ENCODE results near the gene PIGL. TPM values are rescaled to one million over a fixed set of nuclear protein-coding genes. Genes with fewer than 3 reads are reported as not detected.
"Not testable (repeated sequence)": the region's sequence is repeated elsewhere in the genome, so short reads cannot be mapped to it uniquely, and the experiment has no call there.

The PIGL gene
- total and polyA plus RNA-seq, 2 of the 4 experiments (the other 2 are of a cell fraction), result 17.9 to 29.5 TPM

- peak overlapping the region; percentile 89; the same call in 1 of the 2 replicates for H3K4me3 ChIP-seq (ENCODE audit: insufficient read depth, low read depth, low read length)
- H3K27me3 ChIP-seq (ENCODE audit: control insufficient read depth, insufficient read depth, low read length); H3K4me1 ChIP-seq (ENCODE audit: control insufficient read depth, insufficient read depth, low read length); BruUV-seq (replicated peaks); H3K9me1 ChIP-seq (ENCODE audit: insufficient read depth, low read length); CTCF ChIA-PET; in situ Hi-C loops (cut with MboI; ENCODE audit: low sequenced_read_pairs); H2BK20ac ChIP-seq (ENCODE audit: low read depth, low read length); dilution Hi-C loops (cut with HindIII; ENCODE audit: low sequenced_read_pairs, unreplicated experiment); H3K36me3 ChIP-seq (ENCODE audit: control insufficient read depth, insufficient read depth, low read length); ATAC-seq (ENCODE audit: low read depth); H3K9me3 ChIP-seq (ENCODE audit: control insufficient read depth, insufficient read depth, low read length); POLR2A ChIA-PET (ENCODE audit: unreplicated experiment); DNase-seq: not testable (repeated sequence)
- peak overlapping the region; percentile 98 to 100 for H4K8ac ChIP-seq (ENCODE audit: low read depth in 2 of 2, low read length in 2 of 2)
- peak overlapping the region; percentile 99 for H2AK9ac ChIP-seq (replicated peaks; ENCODE audit: low read depth, low read length, poor library complexity)
- 0 out of 2 replicates have a peak overlapping the region, but pooled peaks have one; percentile 95 for H3K14ac ChIP-seq (replicated peaks; ENCODE audit: low read depth, low read length)
- intact Hi-C loops (cut with micrococcal nuclease), result loop anchor here (5.0 kb wide), 1 partner anchor 136 kb away; the partner anchor contains the start of gene CENPV
- H4K91ac ChIP-seq (ENCODE audit: insufficient read depth, low read depth, low read length), result peak overlapping the region; percentile 96; the same call in 1 of the 2 replicates
- peak overlapping the region; percentile 73; the same call in 1 of the 2 replicates for H2BK120ac ChIP-seq (ENCODE audit: low read depth, low read length)
- peaks cover 28% of the 10 kb centered on the region for H4K20me1 ChIP-seq (ENCODE audit: insufficient read depth, low read length)
- peak overlapping the region; percentile 96 for H2BK5ac ChIP-seq (ENCODE audit: low read depth, low read length, poor library complexity, severe bottlenecking)
- 85% methylated on average over 4 of the region's 38 CpGs; no CpG with 5 or more reads in 1 of the 2 experiments for WGBS, 2 experiments (ENCODE audit: extremely low coverage in 2 of 2, insufficient read length in 1 of 2)
- H2AK5ac ChIP-seq (ENCODE audit: low read depth, low read length), result peak overlapping the region; percentile 99; the same call in 1 of the 2 replicates
- H3K4me2 ChIP-seq (ENCODE audit: low read depth, low read length), result peak overlapping the region; percentile 61
- H3K27ac ChIP-seq (ENCODE audit: insufficient read depth, low read length), result peak overlapping the region; percentile 87
- H2BK15ac ChIP-seq (ENCODE audit: low read depth, low read length), result peak overlapping the region; percentile 22; the same call in 1 of the 3 replicates
- H3K56ac ChIP-seq (ENCODE audit: extremely low read depth, insufficient read depth, low read length), result 0 out of 2 replicates have a peak overlapping the region, but pooled peaks have one; percentile 36
- H3K23ac ChIP-seq (ENCODE audit: low read depth, low read length), result peak overlapping the region; percentile 88; the same call in 1 of the 2 replicates
- H3K79me1 ChIP-seq (ENCODE audit: low read depth in 1 of 2, low read length in 2 of 2), result peaks cover 13 to 35% of the 10 kb centered on the region in 2 experiments; a peak in 3 of 4 replicates
- peak overlapping the region; percentile 6; the same call in 1 of the 2 replicates for H3K9ac ChIP-seq (ENCODE audit: low read depth, low read length)
- H3K4ac ChIP-seq (ENCODE audit: low read depth, low read length), result peak overlapping the region; percentile 99; the same call in 1 of the 2 replicates
- peak overlapping the region; percentile 94 for H4K5ac ChIP-seq (ENCODE audit: low read depth, low read length)
- peak overlapping the region; percentile 52; the same call in 1 of the 2 replicates for H3K18ac ChIP-seq (ENCODE audit: low read depth, low read length)
- H2AFZ ChIP-seq (replicated peaks; ENCODE audit: low read length, poor library complexity), result peak overlapping the region; percentile 89
Observed at GRCh38 chr17:16216341-16217001, 539 bp upstream of the PIGL start.
